Left ventricle myocardium inferior (tissue), 1 donor: ENCODE measurements around the gene NCAN. TPM values are rescaled to one million over a fixed set of nuclear protein-coding genes. Genes with fewer than 3 reads are reported as not detected.

ENCODE experiments used
- DNase-seq: peaks from one replicate; pipeline ENCODE4 v3.0.0-alpha.2; 2020
- H3K27ac ChIP-seq: fragments of 200-600 bp; replicated peaks from 2 replicates; pipeline ENCODE4 v1.8.0; 2021
- H3K27me3 ChIP-seq: fragments of 200-600 bp; 2 replicates; pipeline ENCODE4 v1.8.0; 2021; ENCODE audit warnings: low read depth
- H3K36me3 ChIP-seq: fragments of 200-600 bp; 2 replicates; pipeline ENCODE4 v1.8.0; 2021
- H3K4me1 ChIP-seq: fragments of 200-600 bp; 2 replicates; pipeline ENCODE4 v1.8.0; 2021
- H3K4me3 ChIP-seq: fragments of 200-600 bp; 2 replicates; pipeline ENCODE4 v1.8.0; 2021; ENCODE audit warnings: mild to moderate bottlenecking, moderate library complexity
- H3K9me3 ChIP-seq: fragments of 200-600 bp; replicated peaks from 2 replicates; pipeline ENCODE4 v1.8.0; 2021
- CTCF ChIP-seq: fragments of 200-600 bp; IDR thresholded peaks from 2 replicates; pipeline ENCODE4 v1.8.0; 2021; ENCODE audit warnings: antibody characterized with exemption, mild to moderate bottlenecking, borderline replicate concordance
- intact Hi-C: fragments of 100-400 bp; cut with micrococcal nuclease; formaldehyde crosslinking; loops from one replicate; pipeline ENCODE4 v1.11.0; 2022
- total RNA-seq: library from RNA; stranded (reverse); fragmentation: NEBNext Ultra II Directional; extraction: Animal tissue kit (Norgen Biotek cat#: 25700); gene quantifications from one replicate; pipeline ENCODE4 v1.2.1, GENCODE V29; 2021
- donor health status: DM: no; HTN: yes; CAD: no; lungs with severe emphysema.

NCAN gene
- total RNA-seq, 1 donor from 2014 or later = not detected

- Histone ChIP-seq H3K27ac (no peak overlapping the region), H3K27me3 (peaks cover 84% of the 10 kb centered on the region), H3K9me3 (no peaks in the 10 kb centered on the region), H3K36me3 (no peaks in the 10 kb centered on the region), H3K4me1 (peaks cover 9% of the 10 kb centered on the region), H3K4me3 (peak overlapping the region; percentile 59)
- intact Hi-C loops = no loop called here
- no peak for TF ChIP-seq CTCF
- no peak for DNase-seq
These were observed 12.5 kb downstream of the NCAN start for GRCh38 chr19:19224150-19224851.

DNA sequence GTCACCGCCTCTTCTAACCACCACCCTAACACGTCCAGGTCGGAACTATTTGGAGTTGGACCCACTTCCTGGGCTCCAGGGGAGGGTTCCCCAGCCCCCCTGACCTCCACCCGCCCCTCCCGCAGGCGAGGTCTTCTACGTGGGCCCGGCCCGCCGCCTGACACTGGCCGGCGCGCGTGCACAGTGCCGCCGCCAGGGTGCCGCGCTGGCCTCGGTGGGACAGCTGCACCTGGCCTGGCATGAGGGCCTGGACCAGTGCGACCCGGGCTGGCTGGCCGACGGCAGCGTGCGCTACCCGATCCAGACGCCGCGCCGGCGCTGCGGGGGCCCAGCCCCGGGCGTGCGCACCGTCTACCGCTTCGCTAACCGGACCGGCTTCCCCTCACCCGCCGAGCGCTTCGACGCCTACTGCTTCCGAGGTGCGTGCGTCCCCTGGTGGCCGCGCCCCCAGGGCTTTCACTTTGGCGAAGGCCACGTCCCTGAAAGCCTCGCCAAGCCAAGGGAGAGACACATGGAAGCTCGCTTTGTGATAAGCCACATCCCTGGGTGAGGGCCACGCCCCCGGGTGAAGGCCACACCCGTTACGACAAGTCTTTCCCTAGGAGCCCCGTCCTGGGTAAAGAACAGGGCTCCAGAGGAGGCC is 13.2 kb downstream of the NCAN start:
- Histone ChIP-seq H3K27ac (no peak overlapping the region), H3K9me3 (no peaks in the 10 kb centered on the region), H3K36me3 (no peaks in the 10 kb centered on the region), H3K4me3 (peak overlapping the region; percentile 59), H3K4me1 (peaks cover 9% of the 10 kb centered on the region), H3K27me3 (peaks cover 83% of the 10 kb centered on the region)
- peak; percentile 61 for TF ChIP-seq CTCF
- intact Hi-C loops = no loop called here
- DNase-seq = peak; percentile 54

GRCh38 chr19:19226204-19226603 is 14.4 kb downstream of the NCAN start:
- no peak overlapping the region for H3K4me3 ChIP-seq
- DNase-seq = no peak
- H3K9me3 ChIP-seq = no peaks in the 10 kb centered on the region
- H3K27me3 ChIP-seq = peaks cover 78% of the 10 kb centered on the region
- no peaks in the 10 kb centered on the region for H3K36me3 ChIP-seq
- no peak for TF ChIP-seq CTCF
- H3K27ac ChIP-seq = no peak overlapping the region
- intact Hi-C loops = no loop called here
- H3K4me1 ChIP-seq = peaks cover 9% of the 10 kb centered on the region

- Histone ChIP-seq H3K36me3 (no peaks in the 10 kb centered on the region), H3K27ac (no peak overlapping the region), H3K9me3 (no peaks in the 10 kb centered on the region), H3K4me3 (no peak overlapping the region), H3K27me3 (peaks cover 78% of the 10 kb centered on the region), H3K4me1 (peaks cover 9% of the 10 kb centered on the region)
- intact Hi-C loops = no loop called here
- TF ChIP-seq CTCF = no peak
- no peak for DNase-seq
These were observed 14.9 kb downstream of the NCAN start for GRCh38 chr19:19226663-19227062.

DNA sequence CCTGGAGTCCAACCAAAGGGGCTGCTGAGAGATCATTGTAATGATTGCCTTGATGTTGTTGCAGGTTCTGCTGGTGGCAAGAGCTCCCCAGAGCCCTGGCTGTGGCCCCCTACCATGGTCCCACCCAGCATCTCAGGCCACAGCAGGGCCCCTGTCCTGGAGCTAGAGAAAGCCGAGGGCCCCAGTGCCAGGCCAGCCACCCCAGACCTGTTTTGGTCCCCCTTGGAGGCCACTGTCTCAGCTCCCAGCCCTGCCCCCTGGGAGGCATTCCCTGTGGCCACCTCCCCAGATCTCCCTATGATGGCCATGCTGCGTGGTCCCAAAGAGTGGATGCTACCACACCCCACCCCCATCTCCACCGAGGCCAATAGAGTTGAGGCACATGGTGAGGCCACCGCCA is 15.5 kb downstream of the NCAN start:
- no peak overlapping the region for H3K4me3 ChIP-seq
- H3K36me3 ChIP-seq = no peaks in the 10 kb centered on the region
- intact Hi-C loops = no loop called here
- H3K4me1 ChIP-seq = peaks cover 9% of the 10 kb centered on the region
- no peaks in the 10 kb centered on the region for H3K9me3 ChIP-seq
- no peak overlapping the region for H3K27ac ChIP-seq
- no peak for DNase-seq
- H3K27me3 ChIP-seq = peaks cover 78% of the 10 kb centered on the region
- no peak for TF ChIP-seq CTCF
